Panc1 (cell line): ENCODE measurements around the gene PCSK2.

Experiments used
- POLR2AphosphoS5 ChIP-seq: IDR thresholded peaks from 2 replicates; pipeline ENCODE4 v1.6.1; 2012; ENCODE audit warnings: mild to moderate bottlenecking, low read depth, low read length, moderate library complexity
- SIN3A ChIP-seq: IDR thresholded peaks from 2 replicates; pipeline ENCODE4 v1.6.1; 2012; ENCODE audit warnings: low read depth, mild to moderate bottlenecking, low read length, moderate library complexity, borderline replicate concordance; ENCODE audit not compliant: insufficient read depth
- TF ChIP-seq, protein P1 (sequence below): fragments of 450-650 bp; IDR thresholded peaks from 2 replicates; pipeline ENCODE4 v1.5.1; 2017; ENCODE audit warnings: mild to moderate bottlenecking

DNA sequence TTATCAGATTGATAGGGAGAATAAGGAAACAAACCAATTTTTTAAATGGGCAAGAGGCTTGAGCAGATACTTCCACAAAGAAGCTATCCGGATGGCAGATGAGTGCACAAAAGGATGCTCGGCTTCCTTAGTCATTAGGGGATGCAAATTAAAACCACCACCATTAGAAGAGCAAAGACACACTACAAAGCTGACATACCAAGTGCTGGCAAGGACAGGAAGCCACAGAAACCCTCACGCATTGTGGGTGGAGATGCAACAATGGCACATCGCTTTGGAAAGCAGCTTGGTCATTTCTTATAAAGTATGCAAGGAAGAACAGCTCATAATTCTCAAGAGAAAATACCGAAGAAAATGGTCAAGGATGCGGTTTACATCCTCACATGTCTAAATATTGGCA lies 284.6 kb downstream of the PCSK2 start:
- TF ChIP-seq, protein P1, sequence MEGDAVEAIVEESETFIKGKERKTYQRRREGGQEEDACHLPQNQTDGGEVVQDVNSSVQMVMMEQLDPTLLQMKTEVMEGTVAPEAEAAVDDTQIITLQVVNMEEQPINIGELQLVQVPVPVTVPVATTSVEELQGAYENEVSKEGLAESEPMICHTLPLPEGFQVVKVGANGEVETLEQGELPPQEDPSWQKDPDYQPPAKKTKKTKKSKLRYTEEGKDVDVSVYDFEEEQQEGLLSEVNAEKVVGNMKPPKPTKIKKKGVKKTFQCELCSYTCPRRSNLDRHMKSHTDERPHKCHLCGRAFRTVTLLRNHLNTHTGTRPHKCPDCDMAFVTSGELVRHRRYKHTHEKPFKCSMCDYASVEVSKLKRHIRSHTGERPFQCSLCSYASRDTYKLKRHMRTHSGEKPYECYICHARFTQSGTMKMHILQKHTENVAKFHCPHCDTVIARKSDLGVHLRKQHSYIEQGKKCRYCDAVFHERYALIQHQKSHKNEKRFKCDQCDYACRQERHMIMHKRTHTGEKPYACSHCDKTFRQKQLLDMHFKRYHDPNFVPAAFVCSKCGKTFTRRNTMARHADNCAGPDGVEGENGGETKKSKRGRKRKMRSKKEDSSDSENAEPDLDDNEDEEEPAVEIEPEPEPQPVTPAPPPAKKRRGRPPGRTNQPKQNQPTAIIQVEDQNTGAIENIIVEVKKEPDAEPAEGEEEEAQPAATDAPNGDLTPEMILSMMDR, result no peak
- TF ChIP-seq SIN3A, result no peak
- TF ChIP-seq POLR2AphosphoS5, result no peak
